ENCODE measurements around the gene PHACTR4. TPM values are rescaled to one million over a fixed set of nuclear protein-coding genes. Genes with fewer than 3 reads are reported as not detected.
A peak's percentile ranks its signal among the peaks of the same experiment; 100 is the strongest.

Gene PHACTR4
- total and polyA plus RNA-seq, 10 of the 15 experiments (the other 5 are each of a cell fraction or from before 2014, with no cell fraction given) = 8.9 to 34.2 (median 12.5) TPM

DNA sequence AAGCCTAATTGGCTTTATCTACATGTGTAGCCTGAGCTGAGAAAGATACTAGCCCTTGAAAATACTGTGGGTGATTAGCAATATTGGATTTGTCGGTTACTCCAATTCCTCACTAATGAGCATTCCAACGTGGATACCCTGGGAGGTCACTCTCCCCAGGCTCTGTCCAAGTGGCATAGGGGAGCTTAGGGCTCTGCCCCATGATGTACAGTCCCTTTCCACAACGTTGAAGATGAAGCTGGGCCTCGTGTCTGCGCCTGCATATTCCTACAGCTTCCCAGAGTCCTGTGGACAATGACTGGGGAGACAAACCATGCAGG lies 138.9 kb downstream of the PHACTR4 start (continued):
- TF ChIP-seq, protein P1, sequence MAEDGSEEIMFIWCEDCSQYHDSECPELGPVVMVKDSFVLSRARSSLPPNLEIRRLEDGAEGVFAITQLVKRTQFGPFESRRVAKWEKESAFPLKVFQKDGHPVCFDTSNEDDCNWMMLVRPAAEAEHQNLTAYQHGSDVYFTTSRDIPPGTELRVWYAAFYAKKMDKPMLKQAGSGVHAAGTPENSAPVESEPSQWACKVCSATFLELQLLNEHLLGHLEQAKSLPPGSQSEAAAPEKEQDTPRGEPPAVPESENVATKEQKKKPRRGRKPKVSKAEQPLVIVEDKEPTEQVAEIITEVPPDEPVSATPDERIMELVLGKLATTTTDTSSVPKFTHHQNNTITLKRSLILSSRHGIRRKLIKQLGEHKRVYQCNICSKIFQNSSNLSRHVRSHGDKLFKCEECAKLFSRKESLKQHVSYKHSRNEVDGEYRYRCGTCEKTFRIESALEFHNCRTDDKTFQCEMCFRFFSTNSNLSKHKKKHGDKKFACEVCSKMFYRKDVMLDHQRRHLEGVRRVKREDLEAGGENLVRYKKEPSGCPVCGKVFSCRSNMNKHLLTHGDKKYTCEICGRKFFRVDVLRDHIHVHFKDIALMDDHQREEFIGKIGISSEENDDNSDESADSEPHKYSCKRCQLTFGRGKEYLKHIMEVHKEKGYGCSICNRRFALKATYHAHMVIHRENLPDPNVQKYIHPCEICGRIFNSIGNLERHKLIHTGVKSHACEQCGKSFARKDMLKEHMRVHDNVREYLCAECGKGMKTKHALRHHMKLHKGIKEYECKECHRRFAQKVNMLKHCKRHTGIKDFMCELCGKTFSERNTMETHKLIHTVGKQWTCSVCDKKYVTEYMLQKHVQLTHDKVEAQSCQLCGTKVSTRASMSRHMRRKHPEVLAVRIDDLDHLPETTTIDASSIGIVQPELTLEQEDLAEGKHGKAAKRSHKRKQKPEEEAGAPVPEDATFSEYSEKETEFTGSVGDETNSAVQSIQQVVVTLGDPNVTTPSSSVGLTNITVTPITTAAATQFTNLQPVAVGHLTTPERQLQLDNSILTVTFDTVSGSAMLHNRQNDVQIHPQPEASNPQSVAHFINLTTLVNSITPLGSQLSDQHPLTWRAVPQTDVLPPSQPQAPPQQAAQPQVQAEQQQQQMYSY (CRISPR knock-in tag; IDR thresholded peaks at IDR 0.05) = no peak
- TF ChIP-seq SRF (IDR thresholded peaks at IDR 0.05; ENCODE audit: low read depth in 2 of 2, low read length in 2 of 2) (no peak), SUPT20H (IDR thresholded peaks at IDR 0.05; ENCODE audit: borderline replicate concordance, control insufficient read depth, low read depth, low read length) (no peak), ASH2L (IDR thresholded peaks at IDR 0.05; ENCODE audit: borderline replicate concordance, low read depth) (no peak), ZNF24 (IDR thresholded peaks at IDR 0.05) (no peak), MEF2A (IDR thresholded peaks at IDR 0.05; ENCODE audit: insufficient read depth, low read depth, low read length) (no peak), GATAD2B (conservative IDR thresholded peaks at IDR 0.05; ENCODE audit: low read depth) (no peak), PML (IDR thresholded peaks at IDR 0.05; ENCODE audit: low read length) (0 out of 2 replicates have a peak, but pooled peaks have one; percentile 17), MTA2 (IDR thresholded peaks at IDR 0.05; ENCODE audit: low read depth) (no peak), CBFB (IDR thresholded peaks at IDR 0.05; ENCODE audit: low read depth) (peak; percentile 5; the same call in 1 of the 2 replicates), MYC (IDR thresholded peaks at IDR 0.05; ENCODE audit: insufficient read depth, insufficient read length, insufficient replicate concordance, low read length, severe bottlenecking) (no peak), BACH1 (IDR thresholded peaks at IDR 0.05; ENCODE audit: borderline replicate concordance) (peak; percentile 46; the same call in 1 of the 2 replicates), TCF12 (IDR thresholded peaks at IDR 0.05; ENCODE audit: low read depth, low read length) (no peak)
- TF ChIP-seq, protein P2, sequence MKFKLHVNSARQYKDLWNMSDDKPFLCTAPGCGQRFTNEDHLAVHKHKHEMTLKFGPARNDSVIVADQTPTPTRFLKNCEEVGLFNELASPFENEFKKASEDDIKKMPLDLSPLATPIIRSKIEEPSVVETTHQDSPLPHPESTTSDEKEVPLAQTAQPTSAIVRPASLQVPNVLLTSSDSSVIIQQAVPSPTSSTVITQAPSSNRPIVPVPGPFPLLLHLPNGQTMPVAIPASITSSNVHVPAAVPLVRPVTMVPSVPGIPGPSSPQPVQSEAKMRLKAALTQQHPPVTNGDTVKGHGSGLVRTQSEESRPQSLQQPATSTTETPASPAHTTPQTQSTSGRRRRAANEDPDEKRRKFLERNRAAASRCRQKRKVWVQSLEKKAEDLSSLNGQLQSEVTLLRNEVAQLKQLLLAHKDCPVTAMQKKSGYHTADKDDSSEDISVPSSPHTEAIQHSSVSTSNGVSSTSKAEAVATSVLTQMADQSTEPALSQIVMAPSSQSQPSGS (IDR thresholded peaks at IDR 0.05; ENCODE audit: low read length) = peak; percentile 11; the same call in 1 of the 2 replicates
- TF ChIP-seq, protein P3, sequence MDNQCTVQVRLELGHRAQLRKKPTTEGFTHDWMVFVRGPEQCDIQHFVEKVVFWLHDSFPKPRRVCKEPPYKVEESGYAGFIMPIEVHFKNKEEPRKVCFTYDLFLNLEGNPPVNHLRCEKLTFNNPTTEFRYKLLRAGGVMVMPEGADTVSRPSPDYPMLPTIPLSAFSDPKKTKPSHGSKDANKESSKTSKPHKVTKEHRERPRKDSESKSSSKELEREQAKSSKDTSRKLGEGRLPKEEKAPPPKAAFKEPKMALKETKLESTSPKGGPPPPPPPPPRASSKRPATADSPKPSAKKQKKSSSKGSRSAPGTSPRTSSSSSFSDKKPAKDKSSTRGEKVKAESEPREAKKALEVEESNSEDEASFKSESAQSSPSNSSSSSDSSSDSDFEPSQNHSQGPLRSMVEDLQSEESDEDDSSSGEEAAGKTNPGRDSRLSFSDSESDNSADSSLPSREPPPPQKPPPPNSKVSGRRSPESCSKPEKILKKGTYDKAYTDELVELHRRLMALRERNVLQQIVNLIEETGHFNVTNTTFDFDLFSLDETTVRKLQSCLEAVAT (IDR thresholded peaks at IDR 0.05) = no peak
